ENCODE results near the gene CUL1.

Gene CUL1

GRCh38 chr7:148723846-148724245 is 25.1 kb downstream of the CUL1 start:
- no peak for TF ChIP-seq CTCF (IDR thresholded peaks at IDR 0.05; ENCODE audit: low read length, missing control alignments)
- peak; percentile 33 for DNase-seq (ENCODE audit: low read depth)
- no peak overlapping the region for H3K4me3 ChIP-seq (replicated peaks; ENCODE audit: low read depth, low read length)

GRCh38 chr7:148726385-148726784 is 27.7 kb downstream of the CUL1 start:
- no peak for TF ChIP-seq CTCF (IDR thresholded peaks at IDR 0.05; ENCODE audit: low read length, missing control alignments)
- no peak overlapping the region for H3K4me3 ChIP-seq (replicated peaks; ENCODE audit: low read depth, low read length)
- DNase-seq (ENCODE audit: low read depth) = no peak

GRCh38 chr7:148727501-148728278 is 29.0 kb downstream of the CUL1 start:
- no peak for DNase-seq (ENCODE audit: low read depth)
- TF ChIP-seq CTCF (IDR thresholded peaks at IDR 0.05; ENCODE audit: low read length, missing control alignments) = no peak
- H3K4me3 ChIP-seq (replicated peaks; ENCODE audit: low read depth, low read length) = no peak overlapping the region

GRCh38 chr7:148729984-148730733 is 31.5 kb downstream of the CUL1 start:
- TF ChIP-seq CTCF (IDR thresholded peaks at IDR 0.05; ENCODE audit: low read length, missing control alignments) = no peak
- no peak overlapping the region for H3K4me3 ChIP-seq (replicated peaks; ENCODE audit: low read depth, low read length)
- peak; percentile 20 for DNase-seq (ENCODE audit: low read depth)

GRCh38 chr7:148732862-148733261 is 34.2 kb downstream of the CUL1 start:
- no peak for DNase-seq (ENCODE audit: low read depth)
- no peak overlapping the region for H3K4me3 ChIP-seq (replicated peaks; ENCODE audit: low read depth, low read length)
- no peak for TF ChIP-seq CTCF (IDR thresholded peaks at IDR 0.05; ENCODE audit: low read length, missing control alignments)

- no peak overlapping the region for H3K4me3 ChIP-seq (replicated peaks; ENCODE audit: low read depth, low read length)
- DNase-seq (ENCODE audit: low read depth) = no peak
- TF ChIP-seq CTCF (IDR thresholded peaks at IDR 0.05; ENCODE audit: low read length, missing control alignments) = no peak
Measured at GRCh38 chr7:148733496-148733895, 34.8 kb downstream of the CUL1 start.
